Measurements from ENCODE around the gene RHBDD1.

DNA sequence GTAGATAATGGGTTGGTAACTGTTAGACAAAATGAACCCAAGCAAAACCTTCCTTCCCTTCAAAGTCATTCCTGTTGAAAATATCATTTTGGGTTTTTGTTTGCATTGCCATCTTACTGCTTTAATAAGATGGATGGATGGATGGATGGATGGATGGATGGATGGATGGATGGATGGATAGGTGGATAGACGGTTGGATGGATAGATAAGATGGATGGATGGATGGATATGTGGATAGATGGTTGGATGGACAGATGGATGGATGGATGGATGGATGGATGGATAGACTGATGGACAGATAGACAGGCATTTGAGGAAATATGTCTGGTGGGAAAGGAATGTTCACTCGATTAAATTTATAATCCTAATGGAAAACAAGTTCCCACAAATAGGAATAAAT, 194.9 kb downstream of the RHBDD1 start:
- TF ChIP-seq, protein P1, sequence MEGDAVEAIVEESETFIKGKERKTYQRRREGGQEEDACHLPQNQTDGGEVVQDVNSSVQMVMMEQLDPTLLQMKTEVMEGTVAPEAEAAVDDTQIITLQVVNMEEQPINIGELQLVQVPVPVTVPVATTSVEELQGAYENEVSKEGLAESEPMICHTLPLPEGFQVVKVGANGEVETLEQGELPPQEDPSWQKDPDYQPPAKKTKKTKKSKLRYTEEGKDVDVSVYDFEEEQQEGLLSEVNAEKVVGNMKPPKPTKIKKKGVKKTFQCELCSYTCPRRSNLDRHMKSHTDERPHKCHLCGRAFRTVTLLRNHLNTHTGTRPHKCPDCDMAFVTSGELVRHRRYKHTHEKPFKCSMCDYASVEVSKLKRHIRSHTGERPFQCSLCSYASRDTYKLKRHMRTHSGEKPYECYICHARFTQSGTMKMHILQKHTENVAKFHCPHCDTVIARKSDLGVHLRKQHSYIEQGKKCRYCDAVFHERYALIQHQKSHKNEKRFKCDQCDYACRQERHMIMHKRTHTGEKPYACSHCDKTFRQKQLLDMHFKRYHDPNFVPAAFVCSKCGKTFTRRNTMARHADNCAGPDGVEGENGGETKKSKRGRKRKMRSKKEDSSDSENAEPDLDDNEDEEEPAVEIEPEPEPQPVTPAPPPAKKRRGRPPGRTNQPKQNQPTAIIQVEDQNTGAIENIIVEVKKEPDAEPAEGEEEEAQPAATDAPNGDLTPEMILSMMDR (IDR thresholded peaks at IDR 0.05) = no peak
- no peak for TF ChIP-seq POLR2AphosphoS5 (IDR thresholded peaks at IDR 0.05)
